GM23338 (cell line): Measurements from ENCODE around the gene NEDD4. TPM values are rescaled to one million over a fixed set of nuclear protein-coding genes. Genes with fewer than 3 reads are reported as not detected.

Source experiments
- ATAC-seq: fragments of 200-7000 bp; cut with Tn5 transposase; 3 replicates; pipeline ENCODE4 v1.9.1; 2020
- DNase-seq: peaks from one replicate; pipeline ENCODE4 v3.0.0-alpha.2; 2015; ENCODE audit warnings: low spot score
- H2AFZ ChIP-seq: fragments of 200-600 bp; sonication (generic); 2 replicates; pipeline ENCODE4 v1.8.0; 2016; ENCODE audit warnings: antibody characterized with exemption, mild to moderate bottlenecking, moderate library complexity
- H3F3A ChIP-seq: fragments of 200-600 bp; sonication (generic); replicated peaks from 2 replicates; pipeline ENCODE4 v1.8.0; 2017; ENCODE audit warnings: antibody characterized with exemption, mixed run types, low read depth
- H3K27ac ChIP-seq: fragments of 200-600 bp; sonication (generic); 2 replicates; pipeline ENCODE4 v1.6.1; 2016; ENCODE audit warnings: low read depth
- H3K27me3 ChIP-seq: fragments of 200-600 bp; sonication (generic); 2 replicates; pipeline ENCODE4 v1.8.0; 2016; ENCODE audit warnings: mild to moderate bottlenecking, mixed run types, moderate library complexity; ENCODE audit not compliant: insufficient read depth
- H3K36me3 ChIP-seq: fragments of 200-600 bp; sonication (generic); 2 replicates; pipeline ENCODE4 v1.8.0; 2016; ENCODE audit warnings: mild to moderate bottlenecking; ENCODE audit not compliant: insufficient read depth
- H3K4me1 ChIP-seq: fragments of 200-600 bp; sonication (generic); 2 replicates; pipeline ENCODE4 v1.8.0; 2016; ENCODE audit warnings: mild to moderate bottlenecking, moderate library complexity; ENCODE audit not compliant: insufficient read depth
- H3K4me2 ChIP-seq: fragments of 200-600 bp; sonication (generic); 2 replicates; pipeline ENCODE4 v1.7.1; 2017; ENCODE audit warnings: mixed run types
- H3K4me3 ChIP-seq: fragments of 200-600 bp; sonication (generic); 2 replicates; pipeline ENCODE4 v1.6.1; 2016; ENCODE audit warnings: mixed run types
- H3K79me2 ChIP-seq: fragments of 200-600 bp; sonication (generic); replicated peaks from 2 replicates; pipeline ENCODE4 v1.8.0; 2017; ENCODE audit warnings: mild to moderate bottlenecking; ENCODE audit not compliant: insufficient read depth
- H3K9me2 ChIP-seq: fragments of 200-600 bp; sonication (generic); 2 replicates; pipeline ENCODE4 v1.8.0; 2017; ENCODE audit not compliant: insufficient read depth
- H4K20me1 ChIP-seq: fragments of 200-600 bp; sonication (generic); replicated peaks from 2 replicates; pipeline ENCODE4 v1.8.0; 2017; ENCODE audit warnings: mild to moderate bottlenecking; ENCODE audit not compliant: insufficient read depth
- H3K27ac Mint-ChIP-seq: 2 replicates; pipeline ENCODE4 v1.8.0; 2020; ENCODE audit warnings: inconsistent platforms, mild to moderate bottlenecking, moderate library complexity, mixed read lengths
- H3K27me3 Mint-ChIP-seq: 3 replicates; pipeline ENCODE4 v1.8.0; 2022; ENCODE audit warnings: low read depth, mild to moderate bottlenecking, moderate library complexity, mixed read lengths, inconsistent platforms; ENCODE audit not compliant: insufficient read depth, poor library complexity
- H3K36me3 Mint-ChIP-seq: 3 replicates; pipeline ENCODE4 v1.8.0; 2021; ENCODE audit warnings: low read depth, mild to moderate bottlenecking, inconsistent platforms, moderate library complexity, mixed read lengths
- H3K4me1 Mint-ChIP-seq: 3 replicates; pipeline ENCODE4 v1.8.0; 2020; ENCODE audit warnings: mild to moderate bottlenecking, inconsistent platforms, mixed read lengths
- H3K4me3 Mint-ChIP-seq: 3 replicates; pipeline ENCODE4 v1.8.0; 2021; ENCODE audit warnings: moderate library complexity, mild to moderate bottlenecking, inconsistent platforms, mixed read lengths
- H3K9me3 Mint-ChIP-seq: 3 replicates; pipeline ENCODE4 v1.8.0; 2020; ENCODE audit warnings: moderate library complexity, mild to moderate bottlenecking, inconsistent platforms, mixed read lengths
- CREB1 ChIP-seq: fragments of 250-450 bp; sonication (Bioruptor Pico); IDR thresholded peaks from 2 replicates; pipeline ENCODE4 v1.5.0; 2020; ENCODE audit warnings: low read depth, mild to moderate bottlenecking, moderate library complexity
- CTCF ChIP-seq, 2 experiments: fragments of 200-600 bp in 1 of 2; sonication (generic) in 1 of 2; conservative IDR thresholded peaks; 2 replicates each; pipeline versions ENCODE4 v1.5.1 to v1.6.1; 2016 to 2017; ENCODE audit warnings: antibody characterized with exemption in 2 of 2, low read depth in 2 of 2, mild to moderate bottlenecking in 2 of 2, moderate library complexity in 1 of 2
- EZH2phosphoT487 ChIP-seq: fragments of 200-600 bp; sonication (generic); IDR thresholded peaks from one replicate; pipeline ENCODE4 v1.8.1; 2018; ENCODE audit warnings: antibody characterized with exemption; ENCODE audit not compliant: unreplicated experiment
- JUNB ChIP-seq: IDR thresholded peaks from one replicate; pipeline ENCODE4 v1.6.1; 2016; ENCODE audit warnings: antibody characterized with exemption; ENCODE audit not compliant: unreplicated experiment
- NANOG ChIP-seq: IDR thresholded peaks from 2 replicates; pipeline ENCODE4 v1.6.1; 2016; ENCODE audit warnings: antibody characterized with exemption, borderline replicate concordance
- POLR2AphosphoS5 ChIP-seq: IDR thresholded peaks from 2 replicates; pipeline ENCODE4 v1.6.1; 2016; ENCODE audit warnings: antibody characterized with exemption, low read depth
- STAT1 ChIP-seq: IDR thresholded peaks from one replicate; pipeline ENCODE4 v1.6.1; 2016; ENCODE audit warnings: antibody characterized with exemption; ENCODE audit not compliant: unreplicated experiment
- ZNF114 ChIP-seq: fragments of 250-450 bp; sonication (Bioruptor Pico); IDR thresholded peaks from 2 replicates; pipeline ENCODE4 v1.5.0; 2020; ENCODE audit warnings: mild to moderate bottlenecking, moderate library complexity
- ZNF331 ChIP-seq: fragments of 250-450 bp; sonication (Bioruptor Pico); IDR thresholded peaks from 2 replicates; pipeline ENCODE4 v1.5.0; 2020; ENCODE audit warnings: low read depth, mild to moderate bottlenecking, moderate library complexity
- polyA plus RNA-seq: library from polyadenylated mRNA; unstranded; fragments of >200 nt; fragmentation: Nextera tagmentation; extraction: Ambion mirVana; gene quantifications from 2 replicates; pipeline ENCODE4 v1.2.1, GENCODE V29; 2016
- total RNA-seq: library from RNA; depleted of rRNA; stranded (reverse); fragments of >200 nt; shearing (Covaris generic); gene quantifications from 2 replicates; pipeline ENCODE4 v1.2.3, GENCODE V29; 2014
- TF ChIP-seq, protein P1 (sequence below): IDR thresholded peaks from one replicate; pipeline ENCODE4 v1.6.1; 2018; ENCODE audit warnings: antibody characterized with exemption; ENCODE audit not compliant: unreplicated experiment
- TF ChIP-seq, protein P2 (sequence below): IDR thresholded peaks from 2 replicates; pipeline ENCODE4 v1.6.1; 2016; ENCODE audit warnings: antibody characterized with exemption

The NEDD4 gene
- total and polyA plus RNA-seq, 2 experiments from 2014 or later: 2.1 to 7.2 TPM

- TF ChIP-seq, protein P1, sequence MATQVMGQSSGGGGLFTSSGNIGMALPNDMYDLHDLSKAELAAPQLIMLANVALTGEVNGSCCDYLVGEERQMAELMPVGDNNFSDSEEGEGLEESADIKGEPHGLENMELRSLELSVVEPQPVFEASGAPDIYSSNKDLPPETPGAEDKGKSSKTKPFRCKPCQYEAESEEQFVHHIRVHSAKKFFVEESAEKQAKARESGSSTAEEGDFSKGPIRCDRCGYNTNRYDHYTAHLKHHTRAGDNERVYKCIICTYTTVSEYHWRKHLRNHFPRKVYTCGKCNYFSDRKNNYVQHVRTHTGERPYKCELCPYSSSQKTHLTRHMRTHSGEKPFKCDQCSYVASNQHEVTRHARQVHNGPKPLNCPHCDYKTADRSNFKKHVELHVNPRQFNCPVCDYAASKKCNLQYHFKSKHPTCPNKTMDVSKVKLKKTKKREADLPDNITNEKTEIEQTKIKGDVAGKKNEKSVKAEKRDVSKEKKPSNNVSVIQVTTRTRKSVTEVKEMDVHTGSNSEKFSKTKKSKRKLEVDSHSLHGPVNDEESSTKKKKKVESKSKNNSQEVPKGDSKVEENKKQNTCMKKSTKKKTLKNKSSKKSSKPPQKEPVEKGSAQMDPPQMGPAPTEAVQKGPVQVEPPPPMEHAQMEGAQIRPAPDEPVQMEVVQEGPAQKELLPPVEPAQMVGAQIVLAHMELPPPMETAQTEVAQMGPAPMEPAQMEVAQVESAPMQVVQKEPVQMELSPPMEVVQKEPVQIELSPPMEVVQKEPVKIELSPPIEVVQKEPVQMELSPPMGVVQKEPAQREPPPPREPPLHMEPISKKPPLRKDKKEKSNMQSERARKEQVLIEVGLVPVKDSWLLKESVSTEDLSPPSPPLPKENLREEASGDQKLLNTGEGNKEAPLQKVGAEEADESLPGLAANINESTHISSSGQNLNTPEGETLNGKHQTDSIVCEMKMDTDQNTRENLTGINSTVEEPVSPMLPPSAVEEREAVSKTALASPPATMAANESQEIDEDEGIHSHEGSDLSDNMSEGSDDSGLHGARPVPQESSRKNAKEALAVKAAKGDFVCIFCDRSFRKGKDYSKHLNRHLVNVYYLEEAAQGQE: no peak
- TF ChIP-seq, protein P2, sequence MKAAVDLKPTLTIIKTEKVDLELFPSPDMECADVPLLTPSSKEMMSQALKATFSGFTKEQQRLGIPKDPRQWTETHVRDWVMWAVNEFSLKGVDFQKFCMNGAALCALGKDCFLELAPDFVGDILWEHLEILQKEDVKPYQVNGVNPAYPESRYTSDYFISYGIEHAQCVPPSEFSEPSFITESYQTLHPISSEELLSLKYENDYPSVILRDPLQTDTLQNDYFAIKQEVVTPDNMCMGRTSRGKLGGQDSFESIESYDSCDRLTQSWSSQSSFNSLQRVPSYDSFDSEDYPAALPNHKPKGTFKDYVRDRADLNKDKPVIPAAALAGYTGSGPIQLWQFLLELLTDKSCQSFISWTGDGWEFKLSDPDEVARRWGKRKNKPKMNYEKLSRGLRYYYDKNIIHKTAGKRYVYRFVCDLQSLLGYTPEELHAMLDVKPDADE: no peak
- TF ChIP-seq POLR2AphosphoS5 (no peak), EZH2phosphoT487 (no peak), STAT1 (no peak)
Observed at GRCh38 chr15:55912982-55913381, 80.4 kb downstream of the NEDD4 start (continued).

DNA sequence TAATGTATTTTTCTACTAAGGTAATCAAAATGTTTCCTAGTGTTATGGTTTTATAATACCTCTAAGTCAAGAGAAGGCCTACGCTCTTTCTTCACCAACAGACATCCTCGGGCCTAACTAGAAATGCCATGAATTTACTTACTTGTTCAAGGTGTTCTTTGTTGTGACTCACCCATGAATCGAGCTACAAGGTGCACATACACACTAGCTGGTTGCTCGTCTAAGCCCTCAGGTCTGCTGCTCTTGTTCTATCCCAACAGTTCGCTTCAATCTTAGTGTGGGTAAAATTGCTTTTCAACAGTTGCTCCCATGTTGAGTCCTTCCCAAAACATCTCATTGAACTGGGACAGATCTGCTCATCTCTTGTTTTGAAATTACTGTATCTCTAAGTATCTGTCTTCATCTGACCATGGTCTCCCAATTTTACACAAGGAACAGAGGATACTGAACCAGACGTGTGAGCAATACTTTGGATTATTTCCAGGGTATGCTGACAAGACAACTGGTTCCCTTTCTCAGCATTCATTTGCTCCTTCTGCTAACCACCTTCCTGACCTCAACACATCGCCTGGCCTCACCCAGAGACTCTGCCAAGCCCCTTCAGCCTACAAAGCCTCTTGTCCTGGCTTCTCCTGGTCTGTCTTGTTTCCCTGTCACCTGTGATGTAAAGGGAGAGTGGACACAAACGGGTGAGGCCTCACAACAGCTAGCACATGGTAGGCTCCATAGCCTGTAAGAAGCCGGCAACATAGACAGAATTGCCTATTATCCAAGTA is 84.2 kb downstream of the NEDD4 start:
- no peak overlapping the region for H3K4me2 ChIP-seq
- H3K4me3 Mint-ChIP-seq: no peak overlapping the region
- H3K9me3 Mint-ChIP-seq: no peaks in the 10 kb centered on the region
- H3K36me3 ChIP-seq: no peaks in the 10 kb centered on the region
- DNase-seq (no peak), ATAC-seq (no peak)
- H3K36me3 Mint-ChIP-seq: no peaks in the 10 kb centered on the region
- H3K79me2 ChIP-seq: no peaks in the 10 kb centered on the region
- no peaks in the 10 kb centered on the region for H3K4me1 Mint-ChIP-seq
- no peak overlapping the region for H3K27ac Mint-ChIP-seq
- H3F3A ChIP-seq: no peaks in the 10 kb centered on the region
- no peaks in the 10 kb centered on the region for H3K27me3 ChIP-seq
- H3K27me3 Mint-ChIP-seq: no peaks in the 10 kb centered on the region
- H3K4me1 ChIP-seq: no peaks in the 10 kb centered on the region
- H2AFZ ChIP-seq: no peak overlapping the region
- no peak overlapping the region for H3K4me3 ChIP-seq
- H3K9me2 ChIP-seq: no peaks in the 10 kb centered on the region
- no peaks in the 10 kb centered on the region for H4K20me1 ChIP-seq
- H3K27ac ChIP-seq: no peak overlapping the region
- TF ChIP-seq ZNF331 (no peak), CTCF (conservative IDR thresholded peaks at IDR 0.05; ENCODE audit: low read depth in 2 of 2) (no peak), NANOG (no peak), CREB1 (CRISPR knock-in tag) (no peak), POLR2AphosphoS5 (no peak), EZH2phosphoT487 (no peak), ZNF114 (CRISPR knock-in tag) (no peak), STAT1 (no peak), JUNB (no peak)
- TF ChIP-seq, protein P1: no peak
